ENCODE results near the gene SLC9A6. TPM values are rescaled to one million over a fixed set of nuclear protein-coding genes. Genes with fewer than 3 reads are reported as not detected.
A peak's percentile ranks its signal among the peaks of the same experiment; 100 is the strongest.

SLC9A6 gene
- total and polyA plus RNA-seq, 9 of the 15 experiments (the other 6 are each of a cell fraction or from before 2014, with no cell fraction given): 3.7 to 13.9 (median 9.9) TPM

GRCh38 chrX:135985157-135985972 lies at the start of gene SLC9A6 (continued):
- TF ChIP-seq E2F8 (IDR thresholded peaks at IDR 0.05; ENCODE audit: low read depth, partially characterized antibody) (no peak), POLR3G (IDR thresholded peaks at IDR 0.05; ENCODE audit: extremely low read depth, insufficient read length, insufficient replicate concordance) (no peak), NEUROD1 (IDR thresholded peaks at IDR 0.05; ENCODE audit: borderline replicate concordance, low read depth, low read length, partially characterized antibody) (peak; percentile 20), MECOM (CRISPR knock-in tag; IDR thresholded peaks at IDR 0.05) (no peak), CEBPZ (IDR thresholded peaks at IDR 0.05; ENCODE audit: borderline replicate concordance, low read depth, low read length) (no peak), HDAC1 (IDR thresholded peaks at IDR 0.05) (no peak; a peak in 1 of 4 replicates), ZNF23 (CRISPR knock-in tag; IDR thresholded peaks at IDR 0.05) (no peak), NUFIP1 (IDR thresholded peaks at IDR 0.05; ENCODE audit: partially characterized antibody) (no peak), RAD21 (CRISPR knock-in tag; conservative IDR thresholded peaks at IDR 0.05 in 1 of 2, IDR thresholded peaks at IDR 0.05 in 1 of 2) (no peak), CCNT2 (IDR thresholded peaks at IDR 0.05; ENCODE audit: borderline replicate concordance, extremely low read depth, insufficient read length, low read depth, low read length) (peak; percentile 74), FOS (IDR thresholded peaks at IDR 0.05; ENCODE audit: extremely low read depth, insufficient read length) (no peak), PHF21A (IDR thresholded peaks at IDR 0.05; ENCODE audit: borderline replicate concordance, low read depth) (no peak), ZNF561 (CRISPR knock-in tag; conservative IDR thresholded peaks at IDR 0.05) (no peak), ESRRB (CRISPR knock-in tag; IDR thresholded peaks at IDR 0.05; ENCODE audit: borderline replicate concordance) (no peak), KLF16 (IDR thresholded peaks at IDR 0.05) (no peak), ZNF347 (CRISPR knock-in tag; IDR thresholded peaks at IDR 0.05; ENCODE audit: low read depth) (no peak)
- TF ChIP-seq, protein P1, sequence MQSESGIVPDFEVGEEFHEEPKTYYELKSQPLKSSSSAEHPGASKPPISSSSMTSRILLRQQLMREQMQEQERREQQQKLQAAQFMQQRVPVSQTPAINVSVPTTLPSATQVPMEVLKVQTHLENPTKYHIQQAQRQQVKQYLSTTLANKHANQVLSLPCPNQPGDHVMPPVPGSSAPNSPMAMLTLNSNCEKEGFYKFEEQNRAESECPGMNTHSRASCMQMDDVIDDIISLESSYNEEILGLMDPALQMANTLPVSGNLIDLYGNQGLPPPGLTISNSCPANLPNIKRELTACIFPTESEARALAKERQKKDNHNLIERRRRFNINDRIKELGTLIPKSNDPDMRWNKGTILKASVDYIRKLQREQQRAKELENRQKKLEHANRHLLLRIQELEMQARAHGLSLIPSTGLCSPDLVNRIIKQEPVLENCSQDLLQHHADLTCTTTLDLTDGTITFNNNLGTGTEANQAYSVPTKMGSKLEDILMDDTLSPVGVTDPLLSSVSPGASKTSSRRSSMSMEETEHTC (IDR thresholded peaks at IDR 0.05): no peak
- TF ChIP-seq, protein P2, sequence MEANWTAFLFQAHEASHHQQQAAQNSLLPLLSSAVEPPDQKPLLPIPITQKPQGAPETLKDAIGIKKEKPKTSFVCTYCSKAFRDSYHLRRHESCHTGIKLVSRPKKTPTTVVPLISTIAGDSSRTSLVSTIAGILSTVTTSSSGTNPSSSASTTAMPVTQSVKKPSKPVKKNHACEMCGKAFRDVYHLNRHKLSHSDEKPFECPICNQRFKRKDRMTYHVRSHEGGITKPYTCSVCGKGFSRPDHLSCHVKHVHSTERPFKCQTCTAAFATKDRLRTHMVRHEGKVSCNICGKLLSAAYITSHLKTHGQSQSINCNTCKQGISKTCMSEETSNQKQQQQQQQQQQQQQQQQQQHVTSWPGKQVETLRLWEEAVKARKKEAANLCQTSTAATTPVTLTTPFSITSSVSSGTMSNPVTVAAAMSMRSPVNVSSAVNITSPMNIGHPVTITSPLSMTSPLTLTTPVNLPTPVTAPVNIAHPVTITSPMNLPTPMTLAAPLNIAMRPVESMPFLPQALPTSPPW (CRISPR knock-in tag; IDR thresholded peaks at IDR 0.05): peak; percentile 89

Measured in K562 (cell line).